Measurements from ENCODE around the gene SREBF1.

DNA sequence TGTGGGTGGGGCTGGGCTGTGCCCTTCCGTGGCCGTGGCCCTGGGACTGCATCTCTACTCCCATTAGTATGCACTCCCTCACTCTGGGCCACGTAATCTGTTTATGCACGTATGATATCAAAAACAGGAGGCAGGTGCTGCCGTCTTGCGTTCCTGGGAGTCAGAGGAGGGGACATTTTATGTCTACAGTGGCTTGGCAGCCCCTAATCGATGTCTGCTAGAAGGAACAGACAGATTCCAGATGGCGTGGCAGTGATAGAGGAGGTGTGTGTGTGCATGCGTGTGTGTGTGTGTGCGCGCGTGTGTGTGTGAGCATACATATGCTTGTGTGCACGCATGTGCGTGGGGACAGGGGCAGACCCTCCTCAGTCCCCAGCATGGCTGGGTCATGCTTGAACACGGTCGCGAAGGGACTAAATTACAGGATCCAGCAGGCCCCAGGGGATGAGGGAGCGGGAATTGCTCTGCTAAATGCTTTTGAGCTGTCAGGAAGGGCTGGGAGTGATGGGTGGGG lies 44.7 kb downstream of the SREBF1 start:
- TF ChIP-seq CHD2 (IDR thresholded peaks at IDR 0.05; ENCODE audit: low read length) = no peak
- TF ChIP-seq, protein P1, sequence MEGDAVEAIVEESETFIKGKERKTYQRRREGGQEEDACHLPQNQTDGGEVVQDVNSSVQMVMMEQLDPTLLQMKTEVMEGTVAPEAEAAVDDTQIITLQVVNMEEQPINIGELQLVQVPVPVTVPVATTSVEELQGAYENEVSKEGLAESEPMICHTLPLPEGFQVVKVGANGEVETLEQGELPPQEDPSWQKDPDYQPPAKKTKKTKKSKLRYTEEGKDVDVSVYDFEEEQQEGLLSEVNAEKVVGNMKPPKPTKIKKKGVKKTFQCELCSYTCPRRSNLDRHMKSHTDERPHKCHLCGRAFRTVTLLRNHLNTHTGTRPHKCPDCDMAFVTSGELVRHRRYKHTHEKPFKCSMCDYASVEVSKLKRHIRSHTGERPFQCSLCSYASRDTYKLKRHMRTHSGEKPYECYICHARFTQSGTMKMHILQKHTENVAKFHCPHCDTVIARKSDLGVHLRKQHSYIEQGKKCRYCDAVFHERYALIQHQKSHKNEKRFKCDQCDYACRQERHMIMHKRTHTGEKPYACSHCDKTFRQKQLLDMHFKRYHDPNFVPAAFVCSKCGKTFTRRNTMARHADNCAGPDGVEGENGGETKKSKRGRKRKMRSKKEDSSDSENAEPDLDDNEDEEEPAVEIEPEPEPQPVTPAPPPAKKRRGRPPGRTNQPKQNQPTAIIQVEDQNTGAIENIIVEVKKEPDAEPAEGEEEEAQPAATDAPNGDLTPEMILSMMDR (IDR thresholded peaks at IDR 0.05; ENCODE audit: control extremely low read depth in 1 of 3, insufficient read depth in 1 of 3, low read depth in 1 of 3, low read length in 3 of 3) = no peak
